ENCODE data around the gene CFAP43.

The CFAP43 gene

GRCh38 chr10:104096692-104097091 lies 135.5 kb downstream of the CFAP43 start:
- DNase-seq (ENCODE audit: low read depth in 2 of 2): no peak
- no peak overlapping the region for H3K4me3 ChIP-seq (replicated peaks in 1 of 2; ENCODE audit: low read depth in 2 of 2, low read length in 2 of 2)
- no peak for TF ChIP-seq CTCF (IDR thresholded peaks at IDR 0.05; ENCODE audit: low read depth, low read length)

GRCh38 chr10:104092749-104093148 lies 139.4 kb downstream of the CFAP43 start:
- DNase-seq (ENCODE audit: low read depth in 2 of 2): no peak
- no peak overlapping the region for H3K4me3 ChIP-seq (replicated peaks in 1 of 2; ENCODE audit: low read depth in 2 of 2, low read length in 2 of 2)
- TF ChIP-seq CTCF (IDR thresholded peaks at IDR 0.05; ENCODE audit: low read depth, low read length): no peak

DNA sequence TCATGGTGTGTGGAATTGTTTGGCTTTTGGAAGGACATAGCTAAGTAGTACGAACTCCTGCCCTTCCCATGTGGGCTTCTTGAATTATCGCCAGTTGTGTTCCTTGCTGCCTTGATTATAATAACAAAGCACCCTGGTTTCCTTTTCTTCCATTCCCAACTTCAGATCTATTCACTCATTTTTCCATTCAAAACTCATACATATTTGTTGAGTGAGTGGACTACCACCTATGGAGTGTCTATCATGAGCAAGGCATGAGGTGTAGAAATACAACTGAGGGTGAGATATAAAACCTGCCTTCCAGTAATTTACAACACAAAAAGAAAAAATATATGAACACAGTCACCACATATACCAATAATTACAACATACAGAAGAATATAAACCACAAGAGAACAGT lies 141.6 kb downstream of the CFAP43 start:
- H3K4me3 ChIP-seq (replicated peaks in 1 of 2; ENCODE audit: low read depth in 2 of 2, low read length in 2 of 2): no peak overlapping the region
- peak; percentile 25 to 26 for DNase-seq (ENCODE audit: low read depth in 2 of 2)
- no peak for TF ChIP-seq CTCF (IDR thresholded peaks at IDR 0.05; ENCODE audit: low read depth, low read length)

DNA sequence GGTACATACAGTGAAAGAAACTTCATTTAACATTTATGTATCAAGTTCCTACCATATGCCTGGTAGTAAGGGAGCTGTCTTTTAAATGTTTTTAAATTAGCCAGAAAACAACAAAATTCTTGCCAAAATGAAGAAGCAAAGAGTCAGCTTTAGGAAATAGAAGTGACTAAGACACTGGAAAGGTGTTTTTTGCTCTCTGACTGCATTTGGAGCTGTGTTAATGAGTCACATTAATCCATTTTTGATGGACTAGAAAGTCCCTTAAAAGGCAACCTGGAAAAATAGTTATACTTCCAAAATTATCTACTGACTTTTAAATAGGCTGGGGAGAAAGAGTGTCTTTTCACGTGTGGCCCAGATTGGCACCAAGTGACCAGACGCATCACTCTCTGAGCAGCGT lies 142.5 kb downstream of the CFAP43 start:
- peak in 1 of 2 donors; percentile 17 for DNase-seq (ENCODE audit: low read depth in 2 of 2)
- TF ChIP-seq CTCF (IDR thresholded peaks at IDR 0.05; ENCODE audit: low read depth, low read length): no peak
- no peak overlapping the region for H3K4me3 ChIP-seq (replicated peaks in 1 of 2; ENCODE audit: low read depth in 2 of 2, low read length in 2 of 2)

GRCh38 chr10:104088239-104088638 lies 143.9 kb downstream of the CFAP43 start:
- H3K4me3 ChIP-seq (replicated peaks in 1 of 2; ENCODE audit: low read depth in 2 of 2, low read length in 2 of 2): no peak overlapping the region
- no peak for TF ChIP-seq CTCF (IDR thresholded peaks at IDR 0.05; ENCODE audit: low read depth, low read length)
- DNase-seq (ENCODE audit: low read depth in 2 of 2): no peak

DNA sequence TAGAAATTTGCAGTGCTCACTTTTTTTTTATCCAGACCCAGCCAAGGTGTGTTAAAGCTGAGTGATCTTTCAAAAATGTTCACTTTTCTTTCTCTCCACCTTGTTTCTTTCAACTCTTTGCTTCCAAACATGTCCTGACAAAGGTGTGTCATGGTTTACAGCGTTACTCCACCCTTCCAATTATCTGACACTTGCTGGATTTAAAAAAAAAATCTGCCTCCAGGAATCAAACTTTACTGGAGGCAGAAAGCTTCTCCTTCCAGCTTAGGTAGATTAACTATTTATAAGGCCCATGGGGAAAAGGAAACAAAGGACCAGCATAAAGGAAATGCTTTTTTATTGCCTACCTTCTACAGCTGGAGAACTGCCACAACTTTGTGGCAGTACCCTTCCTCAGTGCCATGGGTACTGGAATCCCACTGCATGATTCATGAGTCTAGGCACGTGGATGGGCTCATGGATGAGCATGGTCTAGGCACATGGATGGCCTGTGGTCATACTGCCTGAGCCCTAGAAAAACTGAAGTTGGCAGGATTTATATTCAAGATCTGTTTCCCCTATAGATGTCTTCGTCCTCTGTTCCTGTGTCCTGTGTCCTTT lies 146.3 kb downstream of the CFAP43 start, which contains the start of gene COL17A1:
COL17A1 (minus strand) TSS at position 80 of the 600 bp plus-strand sequence. CDS start 5,207 bp downstream, outside the sequence.
- TF ChIP-seq CTCF (IDR thresholded peaks at IDR 0.05; ENCODE audit: low read depth, low read length): no peak

More for the DNA sequence above, 146.3 kb downstream of the CFAP43 start, which contains the start of gene COL17A1:
- no peak within 1 kb of the TSS for H3K4me3 ChIP-seq (replicated peaks in 1 of 2; ENCODE audit: low read depth in 2 of 2, low read length in 2 of 2)
- no peak for DNase-seq (ENCODE audit: low read depth in 2 of 2)
